Colonic mucosa (tissue), 4 donors: ENCODE measurements around the gene THY1. TPM values are rescaled to one million over a fixed set of nuclear protein-coding genes. Genes with fewer than 3 reads are reported as not detected.
A peak's percentile ranks its signal among the peaks of the same experiment; 100 is the strongest.

ENCODE experiments used
- DNase-seq: peaks from one replicate; pipeline ENCODE4 v3.0.0-alpha.2; 2020
- H3K27ac ChIP-seq: fragments of 200-600 bp; one replicate; pipeline ENCODE4 v1.8.0; 2021
- H3K27me3 ChIP-seq: fragments of 200-600 bp; one replicate; pipeline ENCODE4 v1.8.0; 2021
- H3K36me3 ChIP-seq: fragments of 200-600 bp; one replicate; pipeline ENCODE4 v1.8.0; 2021
- H3K4me1 ChIP-seq: fragments of 200-600 bp; one replicate; pipeline ENCODE4 v1.8.0; 2021; ENCODE audit warnings: mild to moderate bottlenecking
- H3K4me3 ChIP-seq: fragments of 200-600 bp; one replicate; pipeline ENCODE4 v1.8.0; 2021
- H3K9ac ChIP-seq, 2 donors: one replicate each; pipeline ENCODE4 v1.7.0; 2013; ENCODE audit warnings: control low read depth in 2 of 2, low read depth in 2 of 2, low read length in 2 of 2
- H3K9me3 ChIP-seq: fragments of 200-600 bp; one replicate; pipeline ENCODE4 v1.8.0; 2021
- intact Hi-C: fragments of 100-400 bp; cut with DNase I; formaldehyde crosslinking; loops from one replicate; pipeline ENCODE4 v1.14.1; 2022
- total RNA-seq, 2 donors: library from RNA; stranded (reverse); fragmentation: NEBNext Ultra II Directional in 1 of 2; extraction: Animal tissue kit (Norgen Biotek cat#: 25700) in 1 of 2; gene quantifications; one replicate each; pipeline ENCODE4 v1.2.1, GENCODE V29; 2021
- TF ChIP-seq, protein P1 (sequence below): fragments of 200-600 bp; IDR thresholded peaks from one replicate; pipeline ENCODE4 v1.8.0; 2022; ENCODE audit warnings: antibody characterized with exemption, mild to moderate bottlenecking
- donor health status: healthy.
- donor health status: DM: no; HTN: no; CAD: no.
- donor health status: DM: no; HTN: no; CAD: no.

The THY1 gene
- total RNA-seq, result 1 to 10 TPM; 6.6 to 6.9 TPM

DNA sequence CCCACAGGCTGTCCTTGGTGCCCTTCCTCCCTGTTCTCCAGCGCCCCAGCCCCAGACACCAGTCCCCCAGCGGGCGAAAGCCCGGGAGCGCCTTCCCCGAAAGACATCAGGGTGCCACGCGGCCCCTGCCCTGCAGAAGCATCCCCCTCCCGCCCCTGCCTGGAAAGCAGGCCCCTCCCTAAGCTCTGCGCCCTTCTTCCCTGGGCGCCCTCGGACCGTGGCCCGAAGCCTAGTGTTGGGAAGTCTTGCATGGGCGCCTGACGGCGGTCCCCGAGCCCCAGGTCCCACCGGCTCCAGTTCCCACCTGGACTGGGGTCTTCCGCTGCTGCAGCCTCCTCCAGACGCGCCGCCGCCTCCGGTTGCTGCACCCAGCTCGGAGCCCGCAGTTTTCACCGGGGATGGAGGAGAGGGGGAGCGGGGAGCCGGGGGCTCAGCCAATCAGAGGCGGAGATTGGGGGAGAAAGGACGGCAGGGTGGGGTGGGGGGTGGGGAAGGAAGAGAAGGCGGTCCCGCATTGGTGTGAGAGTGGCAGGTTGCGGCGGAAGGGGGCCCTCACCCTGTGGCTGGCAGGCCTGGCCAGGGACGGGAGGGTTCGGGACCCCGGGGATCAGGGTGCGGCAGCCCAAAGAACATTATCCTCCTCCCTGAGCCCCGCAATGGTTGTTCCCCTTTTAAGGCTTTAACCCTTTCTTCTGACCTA is at the start of gene THY1:
THY1 (minus strand) TSS at position 364 of the 700 bp plus-strand sequence. CDS start 2,267 bp downstream, outside the sequence.
- no peak within 1 kb of the TSS for H3K27ac ChIP-seq
- no peaks in the 10 kb centered on the region for H3K4me1 ChIP-seq
- peaks cover 23% of the 10 kb centered on the region for H3K27me3 ChIP-seq
- H3K4me3 ChIP-seq, result peak within 1 kb of the TSS; percentile 27
- intact Hi-C loops, result no loop called here
- no peak for DNase-seq
- TF ChIP-seq, protein P1, sequence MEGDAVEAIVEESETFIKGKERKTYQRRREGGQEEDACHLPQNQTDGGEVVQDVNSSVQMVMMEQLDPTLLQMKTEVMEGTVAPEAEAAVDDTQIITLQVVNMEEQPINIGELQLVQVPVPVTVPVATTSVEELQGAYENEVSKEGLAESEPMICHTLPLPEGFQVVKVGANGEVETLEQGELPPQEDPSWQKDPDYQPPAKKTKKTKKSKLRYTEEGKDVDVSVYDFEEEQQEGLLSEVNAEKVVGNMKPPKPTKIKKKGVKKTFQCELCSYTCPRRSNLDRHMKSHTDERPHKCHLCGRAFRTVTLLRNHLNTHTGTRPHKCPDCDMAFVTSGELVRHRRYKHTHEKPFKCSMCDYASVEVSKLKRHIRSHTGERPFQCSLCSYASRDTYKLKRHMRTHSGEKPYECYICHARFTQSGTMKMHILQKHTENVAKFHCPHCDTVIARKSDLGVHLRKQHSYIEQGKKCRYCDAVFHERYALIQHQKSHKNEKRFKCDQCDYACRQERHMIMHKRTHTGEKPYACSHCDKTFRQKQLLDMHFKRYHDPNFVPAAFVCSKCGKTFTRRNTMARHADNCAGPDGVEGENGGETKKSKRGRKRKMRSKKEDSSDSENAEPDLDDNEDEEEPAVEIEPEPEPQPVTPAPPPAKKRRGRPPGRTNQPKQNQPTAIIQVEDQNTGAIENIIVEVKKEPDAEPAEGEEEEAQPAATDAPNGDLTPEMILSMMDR, result no peak
- no peaks in the 10 kb centered on the region for H3K36me3 ChIP-seq
- no peak within 1 kb of the TSS for H3K9ac ChIP-seq
- no peaks in the 10 kb centered on the region for H3K9me3 ChIP-seq

DNA sequence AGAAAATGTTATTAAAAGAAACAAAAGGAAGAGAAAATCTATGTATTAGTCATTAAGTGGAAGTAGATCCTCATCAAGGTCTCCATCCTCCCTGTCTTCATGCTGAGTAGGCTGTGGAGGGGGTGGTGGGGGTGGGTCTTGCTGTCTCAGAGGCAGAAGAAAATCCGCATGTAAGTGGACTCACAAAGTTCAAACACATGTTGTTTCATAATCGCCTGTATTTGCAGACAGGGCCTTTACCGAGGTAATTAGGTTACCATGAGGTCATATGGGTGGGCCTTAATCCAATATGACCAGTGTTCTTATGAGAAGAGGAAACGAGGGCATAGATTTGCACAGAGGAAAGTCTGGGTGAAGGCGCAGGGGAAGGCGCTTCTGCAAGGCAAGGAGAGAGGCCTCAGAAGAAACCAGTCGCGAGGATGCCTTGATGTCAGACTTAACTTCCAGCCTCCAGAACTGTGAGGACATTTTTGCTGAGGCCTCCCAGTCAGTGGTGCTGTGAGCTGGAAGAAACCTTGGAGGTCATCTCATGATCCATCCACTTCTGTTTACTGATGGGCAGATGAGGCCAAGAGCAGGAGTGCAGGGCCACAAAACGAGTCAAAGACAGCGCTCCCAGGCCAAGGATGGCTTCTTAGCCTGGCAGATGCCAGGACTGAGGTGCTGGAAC is 49.3 kb upstream of the THY1 start:
- intact Hi-C loops, result no loop called here
- no peak for DNase-seq
- no peak overlapping the region for H3K4me3 ChIP-seq
- H3K27ac ChIP-seq, result no peak overlapping the region
- no peak overlapping the region for H3K9ac ChIP-seq
- H3K36me3 ChIP-seq, result no peaks in the 10 kb centered on the region
- H3K9me3 ChIP-seq, result no peaks in the 10 kb centered on the region
- H3K27me3 ChIP-seq, result no peaks in the 10 kb centered on the region
- no peaks in the 10 kb centered on the region for H3K4me1 ChIP-seq
- TF ChIP-seq, protein P1, result no peak

DNA sequence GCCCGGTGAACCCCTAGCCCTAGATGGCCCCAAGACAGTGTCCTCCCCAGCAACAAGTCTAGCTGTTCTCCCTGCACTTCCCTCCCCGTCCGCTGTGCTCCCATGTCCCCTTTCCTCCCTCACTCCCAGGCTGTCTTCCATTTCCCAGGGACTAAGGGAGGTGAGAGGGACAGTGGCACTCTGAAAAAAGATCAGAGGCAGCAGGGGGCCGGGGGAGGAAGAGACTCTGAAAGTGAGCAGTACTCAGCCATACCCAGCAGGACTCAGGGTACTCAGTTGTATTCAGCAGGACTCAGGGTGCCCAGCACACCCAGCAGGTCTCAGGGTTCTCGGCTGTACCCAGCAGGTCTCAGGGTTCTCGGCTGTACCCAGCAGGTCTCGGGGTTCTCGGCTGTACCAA is 48.4 kb upstream of the THY1 start:
- TF ChIP-seq, protein P1, result no peak
- Histone ChIP-seq H3K4me3 (no peak overlapping the region), H3K9me3 (no peaks in the 10 kb centered on the region), H3K27ac (no peak overlapping the region), H3K9ac (no peak overlapping the region), H3K36me3 (no peaks in the 10 kb centered on the region), H3K4me1 (no peaks in the 10 kb centered on the region), H3K27me3 (no peaks in the 10 kb centered on the region)
- intact Hi-C loops, result no loop called here
- no peak for DNase-seq

DNA sequence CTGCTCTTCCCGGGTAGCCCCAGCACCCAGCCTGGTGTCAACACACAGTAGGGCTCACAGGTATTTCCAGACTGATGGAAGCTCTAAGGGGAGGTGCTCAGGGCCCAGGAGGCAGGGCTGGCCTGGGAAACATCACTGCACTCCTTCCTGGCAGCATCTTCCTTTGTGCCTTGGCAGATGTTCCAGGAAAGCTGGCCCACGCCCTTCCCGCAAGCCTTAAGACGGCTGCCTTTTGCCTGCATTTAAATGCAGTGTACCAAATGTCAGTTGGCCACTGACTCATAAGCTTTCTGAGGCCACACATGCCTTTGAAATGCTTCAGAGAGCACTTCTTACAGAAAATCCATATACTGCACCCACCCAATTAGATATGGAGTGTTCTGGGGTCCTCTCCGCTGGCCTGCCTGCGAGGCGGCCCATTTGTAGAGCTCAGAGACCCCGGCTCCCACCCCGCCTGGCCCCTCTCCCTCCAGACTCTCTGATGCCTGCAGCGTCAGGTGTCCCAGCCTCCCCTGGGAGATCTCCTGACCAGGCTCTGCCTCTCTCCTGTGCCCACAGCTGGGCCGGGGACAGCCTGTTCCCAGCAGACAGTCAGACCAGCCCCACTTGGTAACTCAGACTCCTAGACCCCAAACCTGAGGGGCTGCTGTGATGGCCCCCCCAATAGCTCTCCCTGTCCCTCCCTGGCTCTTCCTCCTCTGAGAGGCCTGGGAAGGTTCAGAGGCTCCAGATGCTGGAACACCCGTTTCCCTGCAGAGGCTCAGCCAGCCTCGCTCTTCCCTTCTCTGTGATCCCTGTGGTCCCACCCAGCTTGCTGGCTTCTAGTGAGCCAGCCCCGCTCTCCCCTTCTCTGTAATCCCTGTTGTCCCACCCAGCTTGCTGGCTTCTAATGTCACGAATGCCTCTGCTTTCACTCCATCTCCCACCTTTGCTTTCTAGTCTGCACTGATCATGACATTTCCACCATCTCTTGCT is 47.6 kb upstream of the THY1 start:
- H3K9me3 ChIP-seq, result no peaks in the 10 kb centered on the region
- intact Hi-C loops, result no loop called here
- no peak overlapping the region for H3K27ac ChIP-seq
- TF ChIP-seq, protein P1, result no peak
- no peaks in the 10 kb centered on the region for H3K4me1 ChIP-seq
- no peak overlapping the region for H3K9ac ChIP-seq
- no peak for DNase-seq
- no peak overlapping the region for H3K4me3 ChIP-seq
- no peaks in the 10 kb centered on the region for H3K27me3 ChIP-seq
- H3K36me3 ChIP-seq, result no peaks in the 10 kb centered on the region

DNA sequence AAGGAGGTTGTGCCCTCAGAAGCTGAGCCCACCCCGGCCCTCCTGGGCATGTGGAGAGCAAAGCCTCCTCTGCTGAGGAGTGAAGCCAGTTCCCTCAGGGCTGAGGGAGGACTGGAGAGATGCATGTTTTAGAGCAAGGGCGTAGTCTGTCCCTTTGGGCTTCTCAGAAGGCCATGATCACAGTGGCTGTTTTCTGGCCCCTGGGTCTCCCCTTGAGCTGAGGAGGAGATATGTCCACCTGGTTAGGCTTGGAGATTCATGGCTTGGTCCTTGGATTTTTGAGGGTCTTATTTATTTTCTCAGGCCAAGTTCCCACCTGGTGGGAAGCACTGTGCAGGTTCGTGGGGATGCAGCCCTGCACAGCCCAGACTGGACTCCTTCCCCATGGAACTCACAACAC is 46.5 kb upstream of the THY1 start:
- no peaks in the 10 kb centered on the region for H3K27me3 ChIP-seq
- H3K36me3 ChIP-seq, result no peaks in the 10 kb centered on the region
- no peak for DNase-seq
- no peak overlapping the region for H3K9ac ChIP-seq
- no peak overlapping the region for H3K27ac ChIP-seq
- intact Hi-C loops, result no loop called here
- no peaks in the 10 kb centered on the region for H3K9me3 ChIP-seq
- H3K4me1 ChIP-seq, result no peaks in the 10 kb centered on the region
- TF ChIP-seq, protein P1, result no peak
- no peak overlapping the region for H3K4me3 ChIP-seq
